K562 (cell line): Measurements from ENCODE around the gene CELSR1. TPM values are rescaled to one million over a fixed set of nuclear protein-coding genes. Genes with fewer than 3 reads are reported as not detected.

Experiments used
- ATAC-seq: fragments of 200-7000 bp; cut with Tn5 transposase; 3 replicates; pipeline ENCODE4 v1.9.1; 2020; ENCODE audit warnings: moderate library complexity
- BruUV-seq: library from RNA; stranded (reverse); fragments of 400-500 nt; replicated peaks from 2 replicates; lab custom pipeline; 2021; lab: Mats Ljungman, UMichigan
- CTCF ChIA-PET: fragments of 300-600 bp; formaldehyde crosslinking; extraction: SDS; loops from one replicate; lab custom pipeline; 2021; ENCODE audit warnings: low intra/inter-chr PET ratio; lab: Yijun Ruan, JAX
- POLR2A ChIA-PET: fragments of 300-600, 350-650 bp; sonication (Branson Sonifier 250); formaldehyde crosslinking; extraction: SDS; loops from one replicate; lab custom pipeline; 2021; ENCODE audit warnings: antibody characterized with exemption, inconsistent platforms; lab: Yijun Ruan, JAX
- DNase-seq, 4 experiments: peaks; one replicate each; pipeline versions ENCODE4 v3.0.0 to v3.0.0-alpha.2; 2011 to 2018; ENCODE audit warnings: low spot score in 3 of 4, mixed read lengths in 3 of 4; ENCODE audit errors: extremely low read depth in 1 of 4
- FAIRE-seq: peaks from 2 replicates; lab custom pipeline; 2011; peaks lifted over from hg19 to GRCh38; lab: Jason Lieb, UNC
- H2AFZ ChIP-seq: 2 replicates; pipeline ENCODE4 v1.6.0; 2011; ENCODE audit warnings: low read depth, low read length, control low read depth, inconsistent platforms
- H3K27ac ChIP-seq: fragments of 200-600 bp; 3 replicates; pipeline ENCODE4 v1.8.0; 2011; ENCODE audit warnings: low read depth, mild to moderate bottlenecking, control low read depth, inconsistent platforms, low read length, moderate library complexity, mixed read lengths; ENCODE audit errors: extremely low read depth
- H3K27me3 ChIP-seq, 2 experiments: fragments of 300-600 bp in 1 of 2; 2 replicates in 1 of 2; 3 replicates in 1 of 2; pipeline versions ENCODE4 v1.6.0 to v1.8.0; 2011; ENCODE audit warnings: inconsistent platforms in 2 of 2, low read length in 2 of 2, mild to moderate bottlenecking in 1 of 2, mixed read lengths in 1 of 2, moderate library complexity in 1 of 2; ENCODE audit not compliant: control insufficient read depth in 2 of 2, insufficient read depth in 2 of 2
- H3K36me3 ChIP-seq: fragments of 300-600 bp; 3 replicates; pipeline ENCODE4 v1.8.0; 2011; ENCODE audit warnings: mild to moderate bottlenecking, low read length, inconsistent platforms; ENCODE audit not compliant: control insufficient read depth, insufficient read depth
- H3K4me1 ChIP-seq, 2 experiments: fragments of 200-600 bp in 1 of 2; replicated peaks in 1 of 2; 2 replicates in 1 of 2; 3 replicates in 1 of 2; pipeline versions ENCODE4 v1.5.1 to v1.8.0; 2011; ENCODE audit warnings: inconsistent platforms in 2 of 2, low read length in 2 of 2, mild to moderate bottlenecking in 1 of 2, mixed read lengths in 1 of 2, moderate library complexity in 1 of 2; ENCODE audit not compliant: control insufficient read depth in 2 of 2, insufficient read depth in 2 of 2
- H3K4me2 ChIP-seq: 2 replicates; pipeline ENCODE4 v1.6.1; 2011; ENCODE audit warnings: low read length, control low read depth, inconsistent platforms, mixed read lengths; ENCODE audit not compliant: insufficient read depth
- H3K4me3 ChIP-seq: fragments of 200-600 bp; sonication (generic), shearing (Covaris generic); 2 replicates; pipeline ENCODE4 v1.5.1; 2016; ENCODE audit warnings: control low read depth, inconsistent platforms
- H3K79me2 ChIP-seq: fragments of 200-600 bp; 3 replicates; pipeline ENCODE4 v1.8.0; 2011; ENCODE audit warnings: low read length, inconsistent platforms; ENCODE audit not compliant: control insufficient read depth, insufficient read depth
- H3K9ac ChIP-seq, 2 experiments: 2 replicates each; pipeline versions ENCODE4 v1.6.0 to v1.6.1; 2011; ENCODE audit warnings: low read depth in 2 of 2, low read length in 2 of 2, control low read depth in 1 of 2, inconsistent platforms in 1 of 2, mild to moderate bottlenecking in 1 of 2, mixed read lengths in 1 of 2; ENCODE audit not compliant: insufficient read depth in 1 of 2
- H3K9me1 ChIP-seq: one replicate; pipeline ENCODE4 v1.6.0; 2011; ENCODE audit warnings: inconsistent platforms, mild to moderate bottlenecking, low read length, moderate library complexity; ENCODE audit not compliant: control insufficient read depth, insufficient read depth
- H3K9me3 ChIP-seq: replicated peaks from 2 replicates; pipeline ENCODE4 v1.5.1; 2011; ENCODE audit warnings: low read depth, low read length, inconsistent platforms; ENCODE audit not compliant: control insufficient read depth, insufficient read depth
- H4K20me1 ChIP-seq: replicated peaks from 2 replicates; pipeline ENCODE4 v1.6.1; 2011; ENCODE audit warnings: low read length, inconsistent platforms, mixed read lengths; ENCODE audit not compliant: control insufficient read depth, insufficient read depth
- FOXK1 ChIP-seq: sonication (generic); formaldehyde crosslinking; IDR thresholded peaks from 2 replicates; pipeline ENCODE4 v1.8.0; 2022; ENCODE audit warnings: missing genetic modification reagents, mild to moderate bottlenecking, borderline replicate concordance
- RREB1 ChIP-seq: fragments of 250-450 bp; sonication (Bioruptor Pico); IDR thresholded peaks from 2 replicates; pipeline ENCODE4 v1.4.0; 2020
- TCF3 ChIP-seq: sonication (generic); formaldehyde crosslinking; IDR thresholded peaks from 2 replicates; pipeline ENCODE4 v1.4.0; 2020; ENCODE audit warnings: mild to moderate bottlenecking, missing genetic modification reagents
- THRAP3 ChIP-seq: fragments of 450-650 bp; IDR thresholded peaks from 2 replicates; pipeline ENCODE4 v1.6.1; 2016; ENCODE audit warnings: mild to moderate bottlenecking, inconsistent platforms, borderline replicate concordance
- USF1 ChIP-seq: sonication (generic); formaldehyde crosslinking; IDR thresholded peaks from 2 replicates; pipeline ENCODE4 v1.9.0; 2022; ENCODE audit warnings: mild to moderate bottlenecking, missing genetic modification reagents
- WGBS: fragments of 100-300 bp; shearing (Covaris generic); methylation state at CpG from one replicate; pipeline ENCODE4 v1.1.6; 2016; ENCODE audit warnings: low coverage, mixed read lengths; ENCODE audit not compliant: insufficient coverage; ENCODE audit errors: missing lambda C conversion rate; 5-methylcytosine and 5-hydroxymethylcytosine counted together
- in situ Hi-C: fragments of 300-500 bp; cut with MboI; formaldehyde crosslinking; loops from 4 replicates; pipeline ENCODE4 v1.15.0; 2018; ENCODE audit warnings: inconsistent platforms, mixed read lengths
- intact Hi-C: fragments of 100-400 bp; cut with micrococcal nuclease; formaldehyde crosslinking; loops from 2 replicates; pipeline ENCODE4 v1.14.2; 2022
- polyA plus RNA-seq, 8 experiments: library from polyadenylated mRNA; depleted of rRNA in 4 of 8; stranded (reverse) in 5 of 8; unstranded in 3 of 8; fragments of >200 nt; fragmentation: Nextera tagmentation in 2 of 8; fragmentation: Illumina TruSeq in 1 of 8; extraction: Ambion mirVana in 2 of 8; extraction: Trizol in 1 of 8; gene quantifications; 2 replicates each; pipeline versions ENCODE4 v1.2.1 to v1.2.3, GENCODE V29; 2011 to 2014; ENCODE audit warnings: inconsistent platforms in 1 of 8, missing spikeins in 1 of 8
- total RNA-seq, 7 experiments: library from RNA; depleted of rRNA in 6 of 7; stranded (reverse); fragments of >200 nt in 6 of 7; fragmentation: Illumina TruSeq in 2 of 7; extraction: Trizol in 2 of 7; gene quantifications; 2 replicates each; pipeline versions ENCODE4 v1.2.1 to v1.2.3, GENCODE V29; 2011 to 2021; ENCODE audit warnings: low replicate concordance in 1 of 7

Gene CELSR1
- total and polyA plus RNA-seq, 9 of the 15 experiments (the other 6 are each of a cell fraction or from before 2014, with no cell fraction given), result under 0.01 to 0.09 TPM; not detected in 7

- Histone ChIP-seq H3K4me3 (no peak overlapping the region), H3K4me1 (peaks cover 0 to 3% of the 10 kb centered on the region in 2 experiments; a peak in 1 of 5 replicates), H3K27me3 (peaks cover 27 to 47% of the 10 kb centered on the region in 2 experiments), H3K27ac (no peak overlapping the region), H3K36me3 (no peaks in the 10 kb centered on the region), H3K9me1 (no peaks in the 10 kb centered on the region), H3K79me2 (no peaks in the 10 kb centered on the region), H3K9me3 (no peaks in the 10 kb centered on the region), H3K9ac (no peak overlapping the region), H2AFZ (no peak overlapping the region), H4K20me1 (no peaks in the 10 kb centered on the region), H3K4me2 (no peak overlapping the region)
- no TSS peak for BruUV-seq
- ATAC-seq (no peak), FAIRE-seq (no peak), DNase-seq (no peak)
- ChIA-PET CTCF (no interaction called here), POLR2A (interaction anchor here (0.5 kb wide), 1 partner anchor 8 kb away, joined by 3 read pairs; no protein-coding TSS in a partner anchor)
- in situ Hi-C loops, result no loop called here
- no peak for TF ChIP-seq RREB1 (CRISPR knock-in tag)
- no peak for TF ChIP-seq THRAP3
- no peak for TF ChIP-seq FOXK1 (CRISPR knock-in tag)
- no peak for TF ChIP-seq TCF3
- no peak for TF ChIP-seq USF1 (CRISPR knock-in tag)
- 3% methylated on average over 17 of the region's 22 CpGs for WGBS
- intact Hi-C loops, result no loop called here
Observed at GRCh38 chr22:46525389-46526243, 11.8 kb downstream of the CELSR1 start.
